ENCODE results near the gene HSPB9. TPM values are rescaled to one million over a fixed set of nuclear protein-coding genes. Genes with fewer than 3 reads are reported as not detected.
A peak's percentile ranks its signal among the peaks of the same experiment; 100 is the strongest.

Gene HSPB9
- total and polyA plus RNA-seq, 9 of the 15 experiments (the other 6 are each of a cell fraction or from before 2014, with no cell fraction given): 0.04 to 0.16 (median 0.08) TPM; not detected in 3

DNA sequence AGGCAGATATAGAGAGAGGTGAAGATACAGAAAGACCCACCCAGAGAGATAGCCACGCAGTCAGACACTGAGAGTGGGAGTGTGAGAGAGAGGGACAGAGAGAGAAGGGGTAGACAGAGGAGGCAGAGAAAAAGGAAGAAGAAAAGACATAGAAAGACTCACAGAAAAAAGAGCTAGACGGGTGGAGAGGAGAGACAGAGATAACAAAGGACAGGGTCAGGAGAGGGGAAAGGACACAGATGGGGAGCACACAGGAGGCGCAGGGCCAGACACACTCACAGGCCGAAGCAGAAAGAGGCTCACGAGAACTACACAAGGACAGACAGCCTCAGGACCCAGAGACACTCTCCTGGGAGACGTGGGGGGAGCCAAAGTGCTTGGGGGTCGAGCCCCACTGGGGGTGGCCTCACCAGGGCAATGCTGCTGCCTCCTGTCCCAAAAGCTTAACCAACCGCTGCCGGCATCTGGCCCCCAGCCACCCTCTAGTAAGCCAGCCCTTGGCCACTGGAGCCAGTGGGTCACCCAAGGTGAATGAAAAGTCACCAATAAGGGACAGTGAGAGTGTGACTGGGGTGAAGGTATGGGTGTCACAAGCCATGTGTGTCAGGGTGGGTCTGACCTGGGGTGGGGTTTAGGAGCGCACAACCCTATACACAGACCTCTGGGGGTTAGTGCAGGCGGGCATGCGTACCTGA, 28.1 kb upstream of the HSPB9 start:
- intact Hi-C loops (cut with micrococcal nuclease) (no loop called here), in situ Hi-C loops (cut with MboI) (no loop called here)
- Histone ChIP-seq H3K27ac (ENCODE audit: extremely low read depth, low read depth, low read length) (no peak overlapping the region), H3K79me2 (ENCODE audit: control insufficient read depth, insufficient read depth, low read length) (no peaks in the 10 kb centered on the region), H3K9me1 (ENCODE audit: control insufficient read depth, insufficient read depth, low read length) (no peaks in the 10 kb centered on the region), H3K4me1 (replicated peaks in 1 of 2; ENCODE audit: control insufficient read depth in 2 of 2, insufficient read depth in 2 of 2, low read length in 2 of 2) (peaks cover 21 to 29% of the 10 kb centered on the region in 2 experiments), H3K9me3 (replicated peaks; ENCODE audit: control insufficient read depth, insufficient read depth, low read depth, low read length) (no peaks in the 10 kb centered on the region), H4K20me1 (replicated peaks; ENCODE audit: control insufficient read depth, insufficient read depth, low read length) (no peaks in the 10 kb centered on the region; the same call in 1 of the 2 replicates), H2AFZ (ENCODE audit: low read depth, low read length) (no peak overlapping the region), H3K27me3 (ENCODE audit: control insufficient read depth in 2 of 2, insufficient read depth in 2 of 2, low read length in 2 of 2) (peaks cover 0 to 12% of the 10 kb centered on the region in 2 experiments; a peak in 3 of 5 replicates), H3K36me3 (ENCODE audit: control insufficient read depth, insufficient read depth, low read length) (no peaks in the 10 kb centered on the region), H3K9ac (ENCODE audit: insufficient read depth in 1 of 2, low read depth in 2 of 2, low read length in 2 of 2) (peak overlapping the region in 1 of 2 experiments; percentile 84; a peak in 2 of 4 replicates), H3K4me2 (ENCODE audit: insufficient read depth, low read length) (no peak overlapping the region), H3K4me3 (no peak overlapping the region)
- TF ChIP-seq ILK (tag; IDR thresholded peaks at IDR 0.05; ENCODE audit: borderline replicate concordance, low read depth) (no peak), HDAC1 (IDR thresholded peaks at IDR 0.05) (0 out of 4 replicates have a peak, but pooled peaks of 1 of the 2 experiments have one; percentile 19), RBFOX2 (IDR thresholded peaks at IDR 0.05; ENCODE audit: low read depth, low read length) (no peak), EGR1 (conservative IDR thresholded peaks at IDR 0.05) (0 out of 2 replicates have a peak, but pooled peaks have one; percentile 12), TCF3 (CRISPR knock-in tag; IDR thresholded peaks at IDR 0.05) (no peak), OTX1 (CRISPR knock-in tag; IDR thresholded peaks at IDR 0.05) (0 out of 2 replicates have a peak, but pooled peaks have one; percentile 8), GATAD2A (IDR thresholded peaks at IDR 0.05) (peak; percentile 57; the same call in 1 of the 2 replicates), NEUROD1 (IDR thresholded peaks at IDR 0.05; ENCODE audit: borderline replicate concordance, low read depth, low read length, partially characterized antibody) (no peak), ELF4 (CRISPR knock-in tag; IDR thresholded peaks at IDR 0.05) (peak; percentile 70; the same call in 1 of the 2 replicates), HMG20A (CRISPR knock-in tag; conservative IDR thresholded peaks at IDR 0.05) (no peak), CBFA2T3 (IDR thresholded peaks at IDR 0.05) (0 out of 2 replicates have a peak, but pooled peaks have one; percentile 15), ARID1B (IDR thresholded peaks at IDR 0.05) (0 out of 2 replicates have a peak, but pooled peaks have one; percentile 22)
- TF ChIP-seq, protein P1, sequence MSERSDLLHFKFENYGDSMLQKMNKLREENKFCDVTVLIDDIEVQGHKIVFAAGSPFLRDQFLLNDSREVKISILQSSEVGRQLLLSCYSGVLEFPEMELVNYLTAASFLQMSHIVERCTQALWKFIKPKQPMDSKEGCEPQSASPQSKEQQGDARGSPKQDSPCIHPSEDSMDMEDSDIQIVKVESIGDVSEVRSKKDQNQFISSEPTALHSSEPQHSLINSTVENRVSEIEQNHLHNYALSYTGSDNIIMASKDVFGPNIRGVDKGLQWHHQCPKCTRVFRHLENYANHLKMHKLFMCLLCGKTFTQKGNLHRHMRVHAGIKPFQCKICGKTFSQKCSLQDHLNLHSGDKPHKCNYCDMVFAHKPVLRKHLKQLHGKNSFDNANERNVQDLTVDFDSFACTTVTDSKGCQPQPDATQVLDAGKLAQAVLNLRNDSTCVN (CRISPR knock-in tag; IDR thresholded peaks at IDR 0.05): 0 out of 2 replicates have a peak, but pooled peaks have one; percentile 52
- TF ChIP-seq, protein P2, sequence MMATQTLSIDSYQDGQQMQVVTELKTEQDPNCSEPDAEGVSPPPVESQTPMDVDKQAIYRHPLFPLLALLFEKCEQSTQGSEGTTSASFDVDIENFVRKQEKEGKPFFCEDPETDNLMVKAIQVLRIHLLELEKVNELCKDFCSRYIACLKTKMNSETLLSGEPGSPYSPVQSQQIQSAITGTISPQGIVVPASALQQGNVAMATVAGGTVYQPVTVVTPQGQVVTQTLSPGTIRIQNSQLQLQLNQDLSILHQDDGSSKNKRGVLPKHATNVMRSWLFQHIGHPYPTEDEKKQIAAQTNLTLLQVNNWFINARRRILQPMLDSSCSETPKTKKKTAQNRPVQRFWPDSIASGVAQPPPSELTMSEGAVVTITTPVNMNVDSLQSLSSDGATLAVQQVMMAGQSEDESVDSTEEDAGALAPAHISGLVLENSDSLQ (IDR thresholded peaks at IDR 0.05): peak; percentile 57; the same call in 1 of the 2 replicates
- DNase-seq (ENCODE audit: extremely low read depth in 1 of 4, low spot score in 3 of 4): no peak
- peak; percentile 23 for ATAC-seq
- FAIRE-seq: peak; percentile 66
- ChIA-PET CTCF (ENCODE audit: low intra/inter-chr PET ratio) (no interaction called here), POLR2A (interaction anchor here (1.1 to 1.2 kb wide), 2 partner anchors 14 kb away, joined by 4 to 5 read pairs; no protein-coding TSS in a partner anchor)
- 40% methylated on average over 12 of the region's 12 CpGs for WGBS (ENCODE audit: insufficient coverage, low coverage, missing lambda C conversion rate)
- BruUV-seq (replicated peaks): no TSS peak
